Neural crest cell (in vitro differentiated cells): ENCODE data around the gene CUBN. TPM values are rescaled to one million over a fixed set of nuclear protein-coding genes. Genes with fewer than 3 reads are reported as not detected.

ENCODE experiments used
- DNase-seq: peaks from one replicate; pipeline ENCODE4 v3.0.0; 2021; ENCODE audit warnings: low read depth, mixed read lengths, low spot score
- H3K27ac Mint-ChIP-seq: one replicate; pipeline ENCODE4 v1.8.0; 2021; ENCODE audit warnings: mild to moderate bottlenecking, mixed read lengths; ENCODE audit not compliant: unreplicated experiment
- H3K27me3 Mint-ChIP-seq: 2 replicates; pipeline ENCODE4 v1.8.0; 2021; ENCODE audit warnings: low read depth, mild to moderate bottlenecking, mixed read lengths
- H3K36me3 Mint-ChIP-seq: 2 replicates; pipeline ENCODE4 v1.8.0; 2021; ENCODE audit warnings: low read depth, mild to moderate bottlenecking, mixed read lengths
- H3K4me1 Mint-ChIP-seq: 2 replicates; pipeline ENCODE4 v1.8.0; 2021; ENCODE audit warnings: mixed read lengths
- H3K4me3 Mint-ChIP-seq: one replicate; pipeline ENCODE4 v1.8.0; 2021; ENCODE audit warnings: mild to moderate bottlenecking, mixed read lengths
- H3K9me3 Mint-ChIP-seq: 2 replicates; pipeline ENCODE4 v1.8.0; 2021; ENCODE audit warnings: mixed read lengths
- CTCF ChIP-seq: fragments of 200-600 bp; sonication (generic); conservative IDR thresholded peaks from 2 replicates; pipeline ENCODE4 v1.5.0; 2021; ENCODE audit warnings: antibody characterized with exemption, mild to moderate bottlenecking
- total RNA-seq: library from RNA; stranded (reverse); gene quantifications from 2 replicates; pipeline ENCODE4 v1.2.1, GENCODE V29; 2021

CUBN gene
- total RNA-seq, 1 donor from 2014 or later = 2.2 TPM

GRCh38 chr10:16804123-16804522 lies 325.5 kb downstream of the CUBN start:
- no peak for DNase-seq
- Mint-ChIP-seq H3K36me3 (peaks cover 12% of the 10 kb centered on the region), H3K4me1 (no peaks in the 10 kb centered on the region), H3K9me3 (peaks cover 6% of the 10 kb centered on the region), H3K4me3 (no peak overlapping the region), H3K27ac (no peak overlapping the region), H3K27me3 (no peaks in the 10 kb centered on the region)
- no peak for TF ChIP-seq CTCF

- no peak for TF ChIP-seq CTCF
- Mint-ChIP-seq H3K4me1 (no peaks in the 10 kb centered on the region), H3K4me3 (no peak overlapping the region)
Observed at GRCh38 chr10:16803464-16803863, 326.1 kb downstream of the CUBN start.

GRCh38 chr10:16799621-16800020 lies 330.0 kb downstream of the CUBN start:
- Mint-ChIP-seq H3K27ac (no peak overlapping the region), H3K27me3 (no peaks in the 10 kb centered on the region), H3K4me1 (no peaks in the 10 kb centered on the region), H3K9me3 (peaks cover 5% of the 10 kb centered on the region), H3K4me3 (no peak overlapping the region), H3K36me3 (peaks cover 18% of the 10 kb centered on the region)
- DNase-seq = no peak
- TF ChIP-seq CTCF = no peak

More at GRCh38 chr10:16803464-16803863, 326.1 kb downstream of the CUBN start:
- Mint-ChIP-seq H3K9me3 (peaks cover 6% of the 10 kb centered on the region), H3K27me3 (no peaks in the 10 kb centered on the region), H3K36me3 (peaks cover 16% of the 10 kb centered on the region), H3K27ac (no peak overlapping the region)
- DNase-seq = no peak

- H3K4me3 Mint-ChIP-seq = no peak overlapping the region
- DNase-seq = no peak
- H3K27ac Mint-ChIP-seq = no peak overlapping the region
- H3K9me3 Mint-ChIP-seq = peaks cover 3% of the 10 kb centered on the region
- no peak for TF ChIP-seq CTCF
- peaks cover 16% of the 10 kb centered on the region for H3K36me3 Mint-ChIP-seq
- no peaks in the 10 kb centered on the region for H3K4me1 Mint-ChIP-seq
- no peaks in the 10 kb centered on the region for H3K27me3 Mint-ChIP-seq
Observed at GRCh38 chr10:16798571-16798970, 331.0 kb downstream of the CUBN start.

GRCh38 chr10:16795410-16796073 lies 334.1 kb downstream of the CUBN start:
- H3K4me1 Mint-ChIP-seq = no peaks in the 10 kb centered on the region
- peaks cover 3% of the 10 kb centered on the region for H3K9me3 Mint-ChIP-seq
- no peak overlapping the region for H3K4me3 Mint-ChIP-seq
- no peak for DNase-seq
- H3K36me3 Mint-ChIP-seq = peaks cover 21% of the 10 kb centered on the region
- H3K27ac Mint-ChIP-seq = no peak overlapping the region
- TF ChIP-seq CTCF = no peak
- H3K27me3 Mint-ChIP-seq = no peaks in the 10 kb centered on the region
